NT2/D1 (cell line): ENCODE data around the gene RGMA.

Source experiments
- DNase-seq: peaks from one replicate; pipeline ENCODE4 v3.0.0-alpha.2; 2011; ENCODE audit warnings: low read depth, low spot score
- H3K27me3 ChIP-seq: 2 replicates; pipeline ENCODE4 v1.6.0; 2011; ENCODE audit warnings: mild to moderate bottlenecking; ENCODE audit not compliant: insufficient read length, insufficient read depth
- H3K36me3 ChIP-seq: 2 replicates; pipeline ENCODE4 v1.6.1; 2011; ENCODE audit warnings: mild to moderate bottlenecking, low read length, mixed read lengths; ENCODE audit not compliant: insufficient read depth, insufficient read length
- H3K4me1 ChIP-seq: 2 replicates; pipeline ENCODE4 v1.5.1; 2011; ENCODE audit not compliant: insufficient read depth, insufficient read length
- H3K4me3 ChIP-seq: 2 replicates; pipeline ENCODE4 v1.5.1; 2011; ENCODE audit warnings: low read depth; ENCODE audit not compliant: insufficient read length
- H3K9ac ChIP-seq: 2 replicates; pipeline ENCODE4 v1.6.0; 2011; ENCODE audit warnings: low read depth; ENCODE audit not compliant: insufficient read length
- H3K9me3 ChIP-seq: 2 replicates; pipeline ENCODE4 v1.5.1; 2011; ENCODE audit warnings: mild to moderate bottlenecking, low read length; ENCODE audit not compliant: insufficient read depth
- SUZ12 ChIP-seq: IDR thresholded peaks from 2 replicates; pipeline ENCODE4 v1.6.1; 2011; ENCODE audit not compliant: insufficient read length, insufficient read depth; ENCODE audit errors: extremely low read depth
- YY1 ChIP-seq: IDR thresholded peaks from 2 replicates; pipeline ENCODE4 v1.6.1; 2011; ENCODE audit not compliant: insufficient read length, insufficient read depth
- ZNF274 ChIP-seq: IDR thresholded peaks from 2 replicates; pipeline ENCODE4 v1.6.1; 2011; ENCODE audit warnings: mild to moderate bottlenecking, low read depth, low read length

Gene RGMA

GRCh38 chr15:93026380-93026817 lies 62.6 kb downstream of the RGMA start:
- Histone ChIP-seq H3K27me3 (no peaks in the 10 kb centered on the region), H3K36me3 (peaks cover 68% of the 10 kb centered on the region), H3K4me3 (no peak overlapping the region), H3K4me1 (peaks cover 3% of the 10 kb centered on the region), H3K9me3 (no peaks in the 10 kb centered on the region; the same call in 1 of the 2 replicates), H3K9ac (no peak overlapping the region)
- DNase-seq = no peak
- TF ChIP-seq SUZ12 = no peak
- TF ChIP-seq ZNF274 = no peak
- no peak for TF ChIP-seq YY1

GRCh38 chr15:93025625-93025982 lies 63.4 kb downstream of the RGMA start:
- Histone ChIP-seq H3K9ac (no peak overlapping the region), H3K4me3 (no peak overlapping the region), H3K27me3 (no peaks in the 10 kb centered on the region), H3K9me3 (no peaks in the 10 kb centered on the region), H3K36me3 (peaks cover 76% of the 10 kb centered on the region), H3K4me1 (peaks cover 3% of the 10 kb centered on the region)
- no peak for TF ChIP-seq ZNF274
- TF ChIP-seq SUZ12 = no peak
- no peak for TF ChIP-seq YY1
- DNase-seq = no peak

GRCh38 chr15:93024716-93025624 lies 64.0 kb downstream of the RGMA start:
- H3K36me3 ChIP-seq = peaks cover 83% of the 10 kb centered on the region
- DNase-seq = no peak
- TF ChIP-seq YY1 = no peak
- TF ChIP-seq SUZ12 = no peak
- no peaks in the 10 kb centered on the region for H3K4me1 ChIP-seq
- H3K4me3 ChIP-seq = no peak overlapping the region
- no peak overlapping the region for H3K9ac ChIP-seq
- no peaks in the 10 kb centered on the region for H3K9me3 ChIP-seq
- H3K27me3 ChIP-seq = no peaks in the 10 kb centered on the region

GRCh38 chr15:93024293-93024692 lies 64.7 kb downstream of the RGMA start:
- Histone ChIP-seq H3K4me3 (no peak overlapping the region), H3K36me3 (peaks cover 89% of the 10 kb centered on the region), H3K9me3 (no peaks in the 10 kb centered on the region), H3K27me3 (no peaks in the 10 kb centered on the region), H3K4me1 (no peaks in the 10 kb centered on the region), H3K9ac (no peak overlapping the region)
- no peak for DNase-seq
- no peak for TF ChIP-seq ZNF274
- TF ChIP-seq YY1 = no peak
- no peak for TF ChIP-seq SUZ12

GRCh38 chr15:93020976-93021772 lies 67.8 kb downstream of the RGMA start:
- no peak for DNase-seq
- no peak for TF ChIP-seq SUZ12
- no peak for TF ChIP-seq ZNF274
- TF ChIP-seq YY1 = no peak
- Histone ChIP-seq H3K4me3 (no peak overlapping the region), H3K9ac (no peak overlapping the region), H3K27me3 (no peaks in the 10 kb centered on the region), H3K4me1 (no peaks in the 10 kb centered on the region), H3K9me3 (no peaks in the 10 kb centered on the region), H3K36me3 (peaks cover 92% of the 10 kb centered on the region)

GRCh38 chr15:93019971-93020370 lies 69.0 kb downstream of the RGMA start:
- TF ChIP-seq ZNF274 (no peak), YY1 (no peak), SUZ12 (no peak)
- Histone ChIP-seq H3K9me3 (no peaks in the 10 kb centered on the region), H3K9ac (no peak overlapping the region), H3K27me3 (no peaks in the 10 kb centered on the region), H3K36me3 (peaks cover 92% of the 10 kb centered on the region), H3K4me1 (no peaks in the 10 kb centered on the region), H3K4me3 (no peak overlapping the region)
- no peak for DNase-seq

- DNase-seq = no peak
- H3K27me3 ChIP-seq = no peaks in the 10 kb centered on the region
- H3K4me3 ChIP-seq = no peak overlapping the region
- no peak overlapping the region for H3K9ac ChIP-seq
- peaks cover 92% of the 10 kb centered on the region for H3K36me3 ChIP-seq
- no peaks in the 10 kb centered on the region for H3K9me3 ChIP-seq
- no peaks in the 10 kb centered on the region for H3K4me1 ChIP-seq
- no peak for TF ChIP-seq ZNF274
- no peak for TF ChIP-seq YY1
- no peak for TF ChIP-seq SUZ12
Observed at GRCh38 chr15:93019090-93019489, 69.9 kb downstream of the RGMA start.
